ENCODE measurements around the gene PAPLN. TPM values are rescaled to one million over a fixed set of nuclear protein-coding genes. Genes with fewer than 3 reads are reported as not detected.

PAPLN gene
- total and polyA plus RNA-seq, 2 donors from 2014 or later: 19.1 to 132 TPM

DNA sequence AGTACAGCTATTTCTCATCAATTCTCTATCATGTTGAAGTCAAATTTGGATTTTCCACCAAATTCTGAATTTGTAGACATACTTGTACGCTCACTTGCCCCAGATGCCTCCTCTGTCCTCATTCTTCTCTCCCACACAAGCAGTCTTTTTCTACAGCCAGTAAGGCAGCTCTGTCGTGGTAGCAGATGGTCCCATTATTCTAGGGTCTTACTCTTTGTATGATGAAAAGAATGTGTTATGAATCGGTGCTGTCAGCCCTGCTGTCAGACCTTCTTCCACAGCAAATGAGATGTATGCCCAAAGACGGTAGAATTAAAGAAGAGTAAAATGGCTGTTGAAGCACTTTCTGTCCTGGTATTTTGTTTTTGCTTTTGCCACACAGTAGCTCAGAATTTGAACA lies 17.2 kb upstream of the PAPLN start:
- H3K4me3 ChIP-seq (ENCODE audit: low read length in 3 of 3): no peak overlapping the region
- H3K4me1 ChIP-seq (ENCODE audit: control insufficient read depth in 2 of 3, insufficient read depth in 2 of 3, low read depth in 1 of 3, low read length in 3 of 3): no peaks in the 10 kb centered on the region
- no peak overlapping the region for H3K9ac ChIP-seq (ENCODE audit: low read length in 3 of 3)
- no peak for FAIRE-seq
- no peak for DNase-seq
- no peaks in the 10 kb centered on the region for H3K27me3 ChIP-seq (ENCODE audit: control insufficient read depth, insufficient read depth, low read length)
- TF ChIP-seq, protein P1, sequence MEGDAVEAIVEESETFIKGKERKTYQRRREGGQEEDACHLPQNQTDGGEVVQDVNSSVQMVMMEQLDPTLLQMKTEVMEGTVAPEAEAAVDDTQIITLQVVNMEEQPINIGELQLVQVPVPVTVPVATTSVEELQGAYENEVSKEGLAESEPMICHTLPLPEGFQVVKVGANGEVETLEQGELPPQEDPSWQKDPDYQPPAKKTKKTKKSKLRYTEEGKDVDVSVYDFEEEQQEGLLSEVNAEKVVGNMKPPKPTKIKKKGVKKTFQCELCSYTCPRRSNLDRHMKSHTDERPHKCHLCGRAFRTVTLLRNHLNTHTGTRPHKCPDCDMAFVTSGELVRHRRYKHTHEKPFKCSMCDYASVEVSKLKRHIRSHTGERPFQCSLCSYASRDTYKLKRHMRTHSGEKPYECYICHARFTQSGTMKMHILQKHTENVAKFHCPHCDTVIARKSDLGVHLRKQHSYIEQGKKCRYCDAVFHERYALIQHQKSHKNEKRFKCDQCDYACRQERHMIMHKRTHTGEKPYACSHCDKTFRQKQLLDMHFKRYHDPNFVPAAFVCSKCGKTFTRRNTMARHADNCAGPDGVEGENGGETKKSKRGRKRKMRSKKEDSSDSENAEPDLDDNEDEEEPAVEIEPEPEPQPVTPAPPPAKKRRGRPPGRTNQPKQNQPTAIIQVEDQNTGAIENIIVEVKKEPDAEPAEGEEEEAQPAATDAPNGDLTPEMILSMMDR (IDR thresholded peaks at IDR 0.05; ENCODE audit: borderline replicate concordance, extremely low read depth, insufficient read depth): no peak
- intact Hi-C loops (cut with DNase I): no loop called here
- no peaks in the 10 kb centered on the region for H3K9me3 ChIP-seq (ENCODE audit: control insufficient read depth in 2 of 3, insufficient read depth in 1 of 3, low read length in 3 of 3)
- H3K27ac ChIP-seq (ENCODE audit: low read depth in 2 of 2, low read length in 2 of 2): no peak overlapping the region
- H3K36me3 ChIP-seq (ENCODE audit: control insufficient read depth in 2 of 3, insufficient read depth in 3 of 3, low read length in 3 of 3): peaks cover 5 to 20% (median 11%) of the 10 kb centered on the region in 3 donors

DNA sequence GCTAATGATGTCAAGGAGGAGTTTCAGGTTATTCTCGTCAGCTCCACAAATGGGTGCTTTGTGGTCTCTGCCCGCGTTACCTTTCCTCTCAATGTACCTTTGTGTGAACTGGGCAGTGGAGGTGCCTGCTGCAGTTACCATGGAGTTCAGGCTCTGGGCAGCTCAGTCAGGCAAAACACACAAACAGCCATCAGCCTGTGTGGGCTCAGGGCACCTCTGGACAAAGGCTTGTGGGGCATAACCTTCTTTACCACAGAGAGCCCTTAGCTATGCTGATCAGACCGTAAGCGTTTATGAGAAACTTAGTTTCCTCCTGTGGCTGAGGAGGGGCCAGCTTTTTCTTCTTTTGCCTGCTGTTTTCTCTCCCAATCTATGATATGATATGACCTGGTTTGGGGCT lies 16.7 kb upstream of the PAPLN start:
- Histone ChIP-seq H3K9ac (ENCODE audit: low read length in 3 of 3) (no peak overlapping the region), H3K4me1 (ENCODE audit: control insufficient read depth in 2 of 3, insufficient read depth in 2 of 3, low read depth in 1 of 3, low read length in 3 of 3) (no peaks in the 10 kb centered on the region), H3K27me3 (ENCODE audit: control insufficient read depth, insufficient read depth, low read length) (no peaks in the 10 kb centered on the region), H3K4me3 (ENCODE audit: low read length in 3 of 3) (no peak overlapping the region), H3K36me3 (ENCODE audit: control insufficient read depth in 2 of 3, insufficient read depth in 3 of 3, low read length in 3 of 3) (peaks cover 5 to 20% (median 11%) of the 10 kb centered on the region in 3 donors), H3K27ac (ENCODE audit: low read depth in 2 of 2, low read length in 2 of 2) (no peak overlapping the region), H3K9me3 (ENCODE audit: control insufficient read depth in 2 of 3, insufficient read depth in 1 of 3, low read length in 3 of 3) (no peaks in the 10 kb centered on the region)
- FAIRE-seq (no peak), DNase-seq (no peak)
- TF ChIP-seq, protein P1 (IDR thresholded peaks at IDR 0.05; ENCODE audit: borderline replicate concordance, extremely low read depth, insufficient read depth): no peak
- intact Hi-C loops (cut with DNase I): no loop called here

DNA sequence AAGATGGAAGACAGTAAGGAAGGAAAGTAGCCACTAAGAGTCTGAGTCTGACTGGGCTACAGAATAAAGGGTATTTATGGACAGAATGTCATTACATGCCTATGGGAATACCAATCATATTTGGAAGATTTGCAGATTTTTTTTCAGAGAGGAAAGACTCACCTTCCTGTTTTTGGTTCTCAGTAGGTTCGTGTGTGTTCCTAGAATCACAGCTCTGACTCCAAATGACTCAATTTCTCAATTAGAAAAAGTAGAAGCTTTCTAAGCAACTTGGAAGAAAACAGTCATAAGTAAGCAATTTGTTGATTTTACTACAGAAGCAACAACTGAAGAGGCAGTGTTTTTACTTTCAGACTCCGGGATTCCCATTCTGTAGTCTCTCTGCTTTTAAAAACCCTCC lies 15.4 kb upstream of the PAPLN start:
- Histone ChIP-seq H3K4me3 (ENCODE audit: low read length in 3 of 3) (no peak overlapping the region), H3K27ac (ENCODE audit: low read depth in 2 of 2, low read length in 2 of 2) (no peak overlapping the region), H3K36me3 (ENCODE audit: control insufficient read depth in 2 of 3, insufficient read depth in 3 of 3, low read length in 3 of 3) (peaks cover 5 to 20% (median 11%) of the 10 kb centered on the region in 3 donors), H3K4me1 (ENCODE audit: control insufficient read depth in 2 of 3, insufficient read depth in 2 of 3, low read depth in 1 of 3, low read length in 3 of 3) (no peaks in the 10 kb centered on the region), H3K27me3 (ENCODE audit: control insufficient read depth, insufficient read depth, low read length) (no peaks in the 10 kb centered on the region), H3K9ac (ENCODE audit: low read length in 3 of 3) (no peak overlapping the region), H3K9me3 (ENCODE audit: control insufficient read depth in 2 of 3, insufficient read depth in 1 of 3, low read length in 3 of 3) (no peaks in the 10 kb centered on the region)
- intact Hi-C loops (cut with DNase I): no loop called here
- FAIRE-seq (no peak), DNase-seq (no peak)
- TF ChIP-seq, protein P1 (IDR thresholded peaks at IDR 0.05; ENCODE audit: borderline replicate concordance, extremely low read depth, insufficient read depth): no peak

DNA sequence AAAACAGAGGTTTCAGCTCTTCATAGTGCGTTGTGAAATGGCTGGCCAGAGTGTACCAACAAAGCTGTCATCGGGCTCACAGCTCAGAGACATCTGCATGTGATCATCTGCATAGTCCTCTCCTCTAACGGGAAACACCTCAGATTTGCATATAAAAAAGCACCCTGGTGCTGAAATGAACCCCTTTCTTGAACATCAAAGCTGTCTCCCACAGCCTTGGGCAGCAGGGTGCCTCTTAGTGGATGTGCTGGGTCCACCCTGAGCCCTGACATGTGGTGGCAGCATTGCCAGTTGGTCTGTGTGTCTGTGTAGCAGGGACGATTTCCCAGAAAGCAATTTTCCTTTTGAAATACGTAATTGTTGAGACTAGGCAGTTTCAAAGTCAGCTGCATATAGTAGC lies 14.3 kb upstream of the PAPLN start:
- H3K4me1 ChIP-seq (ENCODE audit: control insufficient read depth in 2 of 3, insufficient read depth in 2 of 3, low read depth in 1 of 3, low read length in 3 of 3): peaks cover 0 to 6% (median 3%) of the 10 kb centered on the region in 3 donors
- no peak overlapping the region for H3K9ac ChIP-seq (ENCODE audit: low read length in 3 of 3)
- no peaks in the 10 kb centered on the region for H3K27me3 ChIP-seq (ENCODE audit: control insufficient read depth, insufficient read depth, low read length)
- H3K9me3 ChIP-seq (ENCODE audit: control insufficient read depth in 2 of 3, insufficient read depth in 1 of 3, low read length in 3 of 3): no peaks in the 10 kb centered on the region
- FAIRE-seq: no peak
- intact Hi-C loops (cut with DNase I): no loop called here
- H3K36me3 ChIP-seq (ENCODE audit: control insufficient read depth in 2 of 3, insufficient read depth in 3 of 3, low read length in 3 of 3): peaks cover 4 to 14% (median 8%) of the 10 kb centered on the region in 3 donors
- H3K4me3 ChIP-seq (ENCODE audit: low read length in 3 of 3): no peak overlapping the region
- no peak overlapping the region for H3K27ac ChIP-seq (ENCODE audit: low read depth in 2 of 2, low read length in 2 of 2)
- DNase-seq: no peak
- TF ChIP-seq, protein P1 (IDR thresholded peaks at IDR 0.05; ENCODE audit: borderline replicate concordance, extremely low read depth, insufficient read depth): peak; percentile 16

Data from kidney (tissue), 14 donors.